Heart left ventricle (tissue), 13 donors: ENCODE data around the gene STX10.

Experiments
- CTCF ChIP-seq, 12 donors: fragments of 200-600 bp; sonication (generic) in 4 of 12; IDR thresholded peaks; one replicate each; pipeline versions ENCODE4 v1.5.0 to v1.8.0; 2018 to 2022; ENCODE audit warnings: antibody characterized with exemption in 12 of 12, mild to moderate bottlenecking in 5 of 12
- POLR2A ChIP-seq, 2 donors: fragments of 450-650 bp; IDR thresholded peaks; one replicate each; pipeline ENCODE4 v1.6.1; 2017; ENCODE audit warnings: antibody characterized with exemption in 2 of 2, mild to moderate bottlenecking in 2 of 2, moderate library complexity in 2 of 2
- donor health status: ischemic (EF 13 %, LVEDD 7.1; RV severe dilation, severe dysfunction).
- donor health status: DM: no; HTN: yes; CAD: no.
- donor health status: DM: no; HTN: no; CAD: no.
- donor health status: ischemic (EF 25% LVEDD 6.9; RV normal size, moderate dysfunction).
- donor health status: ischemic (EF 25% LVEDD 5.7; RV mildly dilated, moderate dysfunction).
- donor health status: ischemic (EF 35%, LVEDD 5.7; RV mildly dilated, moderate dysfunction).
- donor health status: nonischemic (EF 11% LVEDD 7.7; RV severe dilation, severe dysfunction).
- donor health status: DM: yes; HTN: yes; CAD: no.
- donor health status: PGD.
- donor health status: ischemic (EF 29% LVEDD 5.4; RV normal size, mild dysfunction).
- donor health status: nonischemic (EF 23%, LVEDD 6.1; RV moderate dilation, normal function).

DNA sequence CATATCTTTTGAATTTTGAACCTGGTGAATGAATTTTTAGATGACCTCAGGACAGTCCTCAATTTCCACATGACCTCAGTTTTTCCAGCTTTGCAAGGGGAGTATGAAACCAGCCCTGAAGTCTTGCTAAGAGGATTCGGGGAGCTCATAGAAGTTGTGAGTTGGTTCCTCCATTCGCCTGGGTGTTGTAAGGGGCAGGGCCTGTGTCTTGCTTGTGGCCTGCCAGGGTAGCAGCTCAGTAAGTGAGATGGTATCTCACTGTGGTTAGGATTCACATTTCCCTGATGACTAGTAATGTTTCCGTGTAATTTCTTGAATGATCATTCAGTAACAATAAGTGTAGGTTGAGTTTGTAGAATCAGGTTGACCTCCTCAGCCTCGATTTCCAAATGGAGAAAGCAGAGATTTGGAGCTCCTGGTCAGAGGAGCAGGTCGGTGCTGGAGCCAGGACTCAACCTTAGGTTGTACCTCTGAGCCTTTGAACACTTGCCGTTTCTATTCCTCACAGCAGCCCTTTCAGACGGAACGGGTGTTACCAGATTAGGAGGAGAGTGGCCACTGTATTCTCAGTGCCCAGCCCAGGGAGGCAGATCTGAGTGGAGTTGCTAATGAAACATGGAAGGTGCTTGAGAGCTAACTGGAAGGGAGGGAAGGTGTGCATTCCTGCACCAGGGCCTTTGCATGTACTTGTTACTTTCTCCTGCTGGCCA lies 17.5 kb downstream of the STX10 start:
- no peak for TF ChIP-seq CTCF (IDR thresholded peaks at IDR 0.05)
- TF ChIP-seq POLR2A (IDR thresholded peaks at IDR 0.05): no peak
